GOT3 (cell line): ENCODE measurements around the gene ATG4C.
A peak's percentile ranks its signal among the peaks of the same experiment; 100 is the strongest.
"Not testable (repeated sequence)": the region's sequence is repeated elsewhere in the genome, so short reads cannot be mapped to it uniquely, and the experiment has no call there.

ENCODE experiments used
- DNase-seq: peaks from one replicate; lab custom pipeline; 2025; ENCODE audit warnings: mixed read lengths; lab: John Stamatoyannopoulos, UW

ATG4C gene

GRCh38 chr1:62783736-62784508 lies at the start of gene ATG4C:
TSS of gene ATG4C (plus strand) at chr1:62784132. CDS start at chr1:62803787, 19,655 bp downstream.
- DNase-seq: peak; percentile 75

GRCh38 chr1:62735491-62736171 lies 48.3 kb upstream of the ATG4C start:
- no peak for DNase-seq

- DNase-seq: not testable (repeated sequence)
These were observed 43.2 kb upstream of the ATG4C start for GRCh38 chr1:62740701-62741100.

GRCh38 chr1:62744611-62745577 lies 39.0 kb upstream of the ATG4C start:
- no peak for DNase-seq

GRCh38 chr1:62746086-62746808 lies 37.7 kb upstream of the ATG4C start:
- no peak for DNase-seq

- no peak for DNase-seq
These were observed 37.2 kb upstream of the ATG4C start for GRCh38 chr1:62746809-62747138.

GRCh38 chr1:62753031-62753965 lies 30.6 kb upstream of the ATG4C start:
- DNase-seq: no peak

- not testable (repeated sequence) for DNase-seq
These were observed 29.0 kb upstream of the ATG4C start for GRCh38 chr1:62754938-62755337.

- DNase-seq: not testable (repeated sequence)
These were observed 27.6 kb upstream of the ATG4C start for GRCh38 chr1:62756255-62756884.

GRCh38 chr1:62759232-62759875 lies 24.6 kb upstream of the ATG4C start:
- DNase-seq: not testable (repeated sequence)

GRCh38 chr1:62760021-62760782 lies 23.7 kb upstream of the ATG4C start:
- DNase-seq: not testable (repeated sequence)

GRCh38 chr1:62761223-62761870 lies 22.6 kb upstream of the ATG4C start:
- not testable (repeated sequence) for DNase-seq

- not testable (repeated sequence) for DNase-seq
These were observed 21.9 kb upstream of the ATG4C start for GRCh38 chr1:62762027-62762426.

- no peak for DNase-seq
These were observed 18.0 kb upstream of the ATG4C start for GRCh38 chr1:62765981-62766380.

GRCh38 chr1:62768551-62768950 lies 15.4 kb upstream of the ATG4C start:
- DNase-seq: not testable (repeated sequence)

GRCh38 chr1:62772607-62773295 lies 11.2 kb upstream of the ATG4C start:
- no peak for DNase-seq

GRCh38 chr1:62774006-62774405 lies 9.9 kb upstream of the ATG4C start:
- DNase-seq: no peak
